ENCODE measurements around the gene CCDC85C.

CCDC85C gene

DNA sequence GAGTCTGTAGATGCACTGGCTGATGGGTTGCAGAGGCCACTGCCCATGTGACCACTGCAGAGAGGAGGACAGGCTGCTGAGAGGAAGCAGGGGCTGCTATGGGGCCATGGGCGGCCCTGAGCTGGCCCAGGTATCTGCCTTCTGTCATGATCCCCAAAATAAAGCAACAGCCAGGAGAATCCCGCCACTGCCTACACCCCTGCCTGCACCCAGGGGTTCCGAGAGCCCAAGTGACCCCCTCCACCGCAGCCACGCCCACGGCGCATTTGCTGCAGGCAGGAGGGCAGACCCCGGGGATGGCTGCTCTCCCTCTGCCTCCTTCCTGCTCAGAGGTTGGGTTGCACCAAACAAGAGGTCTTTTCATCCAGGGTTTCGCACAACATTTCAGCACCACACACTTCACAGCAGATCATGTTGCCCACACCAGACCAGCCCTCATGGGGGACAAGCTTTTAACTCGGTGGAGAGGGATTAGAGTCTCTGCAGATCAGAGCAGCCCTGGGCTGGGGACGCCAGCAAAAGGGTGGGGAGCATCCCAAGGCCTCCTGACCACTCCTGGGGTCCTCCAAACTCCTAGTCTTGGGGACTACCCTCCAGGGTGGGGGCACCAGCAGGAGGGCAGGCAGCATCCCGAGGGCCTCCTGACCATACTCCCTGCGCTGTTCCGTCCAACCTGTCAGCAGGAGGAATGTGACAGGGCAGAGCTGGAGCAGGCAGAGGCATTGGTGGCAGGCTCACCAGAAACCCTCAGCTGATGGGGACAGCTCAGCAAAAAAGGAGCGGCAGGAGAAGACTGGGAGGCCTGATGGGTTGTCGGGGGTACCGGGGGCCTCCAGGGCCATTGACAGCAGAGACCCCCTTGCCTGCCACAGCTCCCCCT, 14.1 kb downstream of the CCDC85C start:
- DNase-seq (ENCODE audit: low read depth, low spot score), result no peak

DNA sequence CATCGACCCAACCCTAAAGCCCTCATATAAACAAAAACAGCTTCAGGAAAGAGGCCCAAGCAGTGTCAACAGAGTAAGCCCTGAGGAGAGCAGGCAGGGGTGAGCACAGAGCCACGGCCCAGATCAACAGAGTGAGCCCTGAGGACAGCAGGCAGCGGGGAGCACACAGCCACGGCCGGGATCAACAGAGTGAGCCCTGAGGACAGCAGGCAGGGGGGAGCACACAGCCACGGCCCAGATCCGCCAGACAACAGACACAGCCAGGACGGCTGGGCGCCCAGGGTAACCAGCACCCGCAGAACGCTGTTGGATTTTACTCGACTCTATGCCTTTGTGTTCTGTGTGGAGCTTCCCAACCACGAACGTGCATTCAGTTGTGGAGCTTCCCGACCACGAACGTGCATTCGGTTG, 15.0 kb downstream of the CCDC85C start:
- DNase-seq (ENCODE audit: low read depth, low spot score), result no peak

DNA sequence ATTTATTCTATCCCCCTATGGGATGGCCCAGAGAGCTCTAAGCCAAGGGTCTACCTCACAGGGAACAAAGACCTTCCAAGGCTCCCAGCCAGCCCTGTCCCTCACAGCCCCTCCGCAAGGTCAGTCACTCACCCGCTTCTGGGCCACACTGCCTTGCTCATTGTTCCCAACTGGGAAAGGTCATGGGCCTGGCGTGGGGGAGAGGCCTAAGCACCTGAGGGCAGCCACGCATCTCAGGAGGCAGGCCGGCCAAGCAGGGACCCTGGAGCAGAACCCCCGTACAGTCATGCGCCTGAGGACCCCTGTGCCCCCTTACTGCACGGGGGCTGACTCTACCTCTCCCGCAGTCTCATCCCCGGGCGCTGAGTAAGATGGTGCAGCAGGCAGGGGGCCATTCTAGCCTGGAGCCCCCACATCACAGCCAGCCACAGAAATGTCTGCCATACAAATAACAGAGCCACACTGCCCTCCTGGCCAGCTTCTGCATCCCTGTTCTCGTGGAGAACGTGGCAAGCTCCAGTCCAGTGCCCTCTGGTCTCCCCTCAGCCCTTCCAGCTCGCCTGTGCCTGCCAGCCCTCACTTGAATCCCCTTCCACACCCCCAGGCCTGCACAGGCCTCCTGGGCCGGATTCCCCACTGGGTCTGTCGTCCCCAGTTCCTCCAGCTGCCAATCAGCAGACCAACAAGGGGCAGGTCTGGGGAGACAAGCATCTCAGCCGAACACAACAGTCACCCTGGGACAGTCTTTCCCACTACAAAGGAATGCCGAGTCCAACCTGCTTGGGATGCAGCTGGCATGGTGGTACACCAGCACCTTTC, 16.3 kb downstream of the CCDC85C start:
- no peak for DNase-seq (ENCODE audit: low read depth, low spot score)

GRCh38 chr14:99586761-99587459, 17.1 kb downstream of the CCDC85C start:
- no peak for DNase-seq (ENCODE audit: low read depth, low spot score)

DNA sequence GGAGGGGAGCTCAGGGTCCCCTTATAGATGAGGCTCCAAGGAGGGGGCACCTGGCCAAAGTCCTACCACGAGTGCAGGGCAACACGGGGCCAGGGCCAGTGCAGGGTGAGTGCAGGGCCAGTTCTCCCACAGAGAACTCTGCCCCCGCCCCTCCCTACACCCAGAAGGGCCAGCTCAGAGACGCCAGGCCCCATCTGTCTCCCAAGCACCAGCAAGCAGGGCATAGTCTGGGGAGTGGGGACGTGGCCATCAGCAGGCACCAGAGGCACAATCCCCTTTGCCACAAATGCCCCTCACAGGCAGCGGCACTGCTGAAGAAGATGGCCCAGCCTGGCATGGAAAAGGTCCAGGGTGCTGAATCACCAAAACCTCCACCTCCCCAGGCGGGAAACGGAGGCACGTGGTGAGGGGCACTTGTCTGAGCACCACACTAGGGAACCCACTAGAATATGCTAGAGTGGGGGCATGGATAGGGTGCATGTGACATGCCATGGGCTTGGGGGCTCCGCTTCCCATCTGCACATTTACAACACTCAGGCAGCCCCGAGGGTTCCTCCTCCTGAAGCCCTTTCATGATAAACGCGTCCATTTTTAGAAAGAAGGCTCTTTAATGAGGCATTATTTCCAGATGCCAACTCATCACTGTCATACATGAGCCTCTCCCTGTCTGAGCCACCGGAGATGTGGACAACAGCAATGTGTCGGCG, 17.8 kb downstream of the CCDC85C start:
- DNase-seq (ENCODE audit: low read depth, low spot score), result no peak

GRCh38 chr14:99584823-99585222, 19.2 kb downstream of the CCDC85C start:
- DNase-seq (ENCODE audit: low read depth, low spot score), result no peak

DNA sequence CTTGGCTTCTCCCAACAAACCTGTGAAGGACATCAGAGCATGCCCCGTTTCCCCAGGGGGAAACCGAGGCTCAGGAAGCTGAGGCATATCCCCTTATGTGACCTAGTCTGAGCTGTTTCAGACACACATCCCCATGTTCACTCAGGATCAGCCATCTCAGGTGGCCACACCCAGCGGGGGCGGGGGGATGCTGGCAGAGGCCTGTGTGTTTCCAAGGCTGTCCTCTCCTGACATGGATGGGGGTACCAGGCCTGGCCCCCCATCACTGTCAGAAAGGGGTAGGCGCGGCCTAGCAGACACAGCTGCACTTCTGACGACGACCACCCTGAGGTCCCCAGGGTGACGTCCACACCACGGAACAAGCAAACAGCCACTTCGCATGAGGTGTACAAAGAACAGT, 22.1 kb downstream of the CCDC85C start:
- DNase-seq (ENCODE audit: low read depth, low spot score), result no peak

DNA sequence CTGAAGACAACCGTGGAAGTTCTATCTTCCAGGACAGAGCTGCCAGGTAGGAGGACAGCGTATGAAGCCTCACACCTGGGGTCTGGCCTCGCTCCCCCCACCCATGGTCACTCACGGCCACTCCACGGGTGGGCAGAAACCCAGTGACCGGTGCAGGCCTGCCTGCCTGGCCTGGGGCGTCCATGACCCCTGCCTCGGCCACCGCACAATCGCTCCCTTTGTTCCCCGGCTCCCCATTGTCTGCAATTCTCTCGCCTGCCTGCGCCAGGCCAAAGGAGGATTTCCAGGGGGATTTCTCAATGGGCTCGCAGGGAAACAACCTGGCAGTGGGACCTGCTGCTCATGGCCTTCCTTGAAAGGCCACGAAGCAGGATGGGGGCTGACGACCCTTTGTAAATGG, 22.6 kb downstream of the CCDC85C start:
- DNase-seq (ENCODE audit: low read depth, low spot score), result no peak

- DNase-seq (ENCODE audit: low read depth, low spot score), result no peak
These were observed 24.0 kb downstream of the CCDC85C start for GRCh38 chr14:99579903-99580571.

- DNase-seq (ENCODE audit: low read depth, low spot score), result no peak
These were observed 24.7 kb downstream of the CCDC85C start for GRCh38 chr14:99579120-99579836.

- no peak for DNase-seq (ENCODE audit: low read depth, low spot score)
These were observed 25.4 kb downstream of the CCDC85C start for GRCh38 chr14:99578541-99579101.

- no peak for DNase-seq (ENCODE audit: low read depth, low spot score)
These were observed 27.0 kb downstream of the CCDC85C start for GRCh38 chr14:99576761-99577705.

- DNase-seq (ENCODE audit: low read depth, low spot score), result no peak
These were observed 27.7 kb downstream of the CCDC85C start for GRCh38 chr14:99576304-99576703.

DNA sequence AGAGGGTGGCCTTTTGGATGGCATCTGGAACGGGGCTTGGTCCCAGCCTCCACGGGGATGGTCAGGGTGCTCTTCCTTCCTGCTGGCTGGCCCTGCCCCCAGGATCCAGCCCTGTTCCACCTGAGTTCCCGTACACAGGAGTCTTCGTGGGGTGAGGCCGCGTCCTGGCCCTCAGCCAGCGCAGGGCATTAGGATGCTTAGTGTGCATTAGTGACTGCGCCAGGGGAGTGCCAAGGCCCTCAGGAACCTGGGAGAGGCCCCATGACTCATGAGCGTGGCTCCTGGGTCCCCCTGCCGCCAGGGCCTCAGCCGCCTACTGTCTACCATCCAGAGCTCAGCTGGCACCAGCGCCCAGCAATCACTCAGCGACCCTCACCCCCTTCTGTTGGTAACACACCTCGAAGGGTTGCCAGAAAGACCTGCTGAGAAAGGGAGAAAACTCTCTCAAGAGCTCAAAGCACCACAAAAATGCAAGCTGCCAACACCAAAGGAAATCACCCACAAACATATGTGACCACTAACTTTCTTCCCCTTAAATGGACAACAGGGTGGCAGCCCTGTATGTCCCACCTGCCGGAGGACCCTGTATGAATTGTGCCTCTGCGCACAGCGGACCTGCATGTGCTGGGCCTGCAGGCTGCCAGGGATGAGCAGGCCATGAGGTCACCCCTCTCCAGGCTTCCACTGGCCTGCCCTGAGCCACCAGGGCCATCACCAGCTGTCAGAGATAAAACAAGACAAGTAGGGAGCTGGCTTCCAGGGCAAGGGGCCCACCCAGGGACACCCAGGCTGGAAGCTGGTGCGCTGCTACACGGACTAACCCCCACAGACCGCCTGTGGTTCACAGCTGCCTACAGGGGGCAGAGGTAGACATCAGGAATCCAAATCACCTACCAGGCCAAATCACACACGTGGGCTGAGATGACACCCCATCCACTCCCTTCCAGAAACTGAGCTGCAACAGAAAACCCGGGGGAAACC, 28.7 kb downstream of the CCDC85C start:
- DNase-seq (ENCODE audit: low read depth, low spot score), result no peak

DNA sequence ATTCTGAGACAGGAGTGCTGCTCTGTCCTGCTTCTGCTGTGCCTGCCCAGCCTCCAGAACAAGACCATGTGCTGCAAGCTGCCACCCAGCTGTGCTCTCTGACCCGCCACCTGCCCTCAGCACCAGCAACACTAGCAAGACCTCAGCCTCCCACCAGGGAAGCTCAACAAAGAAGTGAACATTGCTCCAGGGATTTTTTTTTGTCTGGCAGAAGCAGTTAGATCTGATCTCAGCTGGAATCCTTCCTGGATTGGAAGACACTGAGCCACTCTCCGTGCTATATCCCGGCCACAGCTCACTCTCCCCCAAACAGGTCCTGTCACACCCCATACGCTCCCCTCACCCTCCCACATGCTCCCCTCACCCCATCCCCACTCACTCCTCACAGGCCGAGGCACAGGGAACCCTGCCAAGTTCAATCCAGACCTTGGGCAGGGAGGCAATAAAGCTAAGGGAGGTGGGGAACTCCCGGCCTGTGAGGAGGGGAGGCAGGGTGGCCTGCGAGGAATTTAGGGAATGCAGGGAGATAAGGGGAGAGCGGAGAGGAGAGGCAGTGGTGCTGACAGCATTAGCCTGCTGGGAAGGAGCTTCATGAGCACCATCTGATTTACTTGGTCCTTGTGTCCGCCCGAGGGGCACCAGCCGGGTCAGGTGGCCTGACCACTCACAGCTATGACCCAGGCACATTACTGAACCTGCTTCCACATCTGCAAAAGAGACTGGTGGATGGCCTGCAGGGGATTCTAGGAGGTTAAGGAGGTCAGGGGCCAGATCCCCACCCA, 29.7 kb downstream of the CCDC85C start:
- DNase-seq (ENCODE audit: low read depth, low spot score), result no peak

DNA sequence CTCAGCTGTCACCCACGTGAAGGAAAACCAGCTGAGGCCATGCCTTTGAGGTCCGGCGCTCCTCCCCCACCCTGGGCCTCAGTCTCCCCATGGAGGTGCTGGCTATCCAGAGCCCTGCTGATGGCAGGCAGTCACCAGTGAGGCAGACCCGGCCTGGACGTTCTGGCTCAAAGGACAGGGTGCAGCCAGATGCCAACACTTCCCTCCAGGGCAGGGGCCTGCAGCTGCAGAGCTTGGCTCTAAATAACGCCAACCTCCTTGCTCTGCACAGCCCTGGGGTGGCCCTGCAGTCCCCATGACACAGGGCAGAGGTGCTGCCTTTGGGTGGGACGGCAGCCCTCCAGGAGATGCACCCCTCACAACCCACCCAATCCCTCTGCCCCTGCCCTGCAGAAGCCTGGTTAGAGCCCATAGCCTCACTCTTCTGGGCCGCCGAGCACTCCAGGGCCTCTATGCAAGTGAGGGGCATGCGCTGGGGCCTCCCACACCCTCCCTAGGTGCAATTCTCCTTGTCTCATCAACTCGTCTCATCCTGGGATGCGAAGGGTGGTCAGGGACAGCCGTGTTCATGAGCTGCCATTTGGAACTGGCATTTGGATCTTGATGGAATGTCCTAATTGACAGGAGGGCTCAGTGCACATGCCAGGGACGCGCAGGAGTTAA, 30.4 kb downstream of the CCDC85C start:
- DNase-seq (ENCODE audit: low read depth, low spot score), result no peak
